Left kidney (tissue), 2 donors: ENCODE data around the gene NCK2. TPM values are rescaled to one million over a fixed set of nuclear protein-coding genes. Genes with fewer than 3 reads are reported as not detected.

Experiments
- DNase-seq: peaks from one replicate; pipeline ENCODE4 v3.0.0-alpha.2; 2013
- polyA plus RNA-seq: library from polyadenylated mRNA; unstranded; fragments of 120-200 nt; gene quantifications from one replicate; pipeline ENCODE4 v1.2.1, GENCODE V29; 2013; ENCODE audit not compliant: insufficient read length

NCK2 gene
- polyA plus RNA-seq, 1 donor, result 57.7 TPM

DNA sequence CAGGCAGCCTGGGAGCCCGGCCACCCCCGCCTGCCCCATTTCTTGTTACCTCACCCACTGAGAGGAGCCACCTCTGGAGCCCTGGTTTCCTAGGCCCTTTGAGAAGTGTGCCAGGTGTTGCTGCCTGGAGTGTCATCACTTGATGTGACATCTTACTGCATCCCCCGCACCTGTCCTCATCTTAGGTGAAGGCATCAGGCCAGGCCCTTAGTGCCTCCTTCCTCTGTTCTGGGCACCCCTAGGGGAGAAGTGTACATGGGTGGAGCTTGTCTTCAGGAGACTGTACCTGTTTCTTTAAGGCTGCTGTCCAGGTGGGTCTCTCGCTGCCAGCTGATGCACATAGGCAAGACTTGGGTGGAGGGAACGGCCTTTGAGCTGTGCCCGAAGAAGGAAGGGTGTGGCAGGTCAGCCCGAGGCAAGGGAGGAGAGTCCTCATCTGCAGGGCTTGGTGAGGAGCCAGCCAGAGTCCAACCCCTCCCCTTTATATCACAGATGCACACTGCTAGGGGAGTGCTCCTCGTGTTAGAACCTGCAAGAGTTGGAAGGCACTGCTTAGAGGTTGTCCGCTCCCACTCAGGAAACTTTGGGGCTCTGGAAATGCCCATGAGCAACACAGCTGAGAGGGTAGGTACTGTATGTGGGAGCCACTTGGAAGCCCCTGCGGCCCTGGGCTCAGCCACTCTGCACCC lies 45.9 kb downstream of the NCK2 start:
- DNase-seq, result no peak

DNA sequence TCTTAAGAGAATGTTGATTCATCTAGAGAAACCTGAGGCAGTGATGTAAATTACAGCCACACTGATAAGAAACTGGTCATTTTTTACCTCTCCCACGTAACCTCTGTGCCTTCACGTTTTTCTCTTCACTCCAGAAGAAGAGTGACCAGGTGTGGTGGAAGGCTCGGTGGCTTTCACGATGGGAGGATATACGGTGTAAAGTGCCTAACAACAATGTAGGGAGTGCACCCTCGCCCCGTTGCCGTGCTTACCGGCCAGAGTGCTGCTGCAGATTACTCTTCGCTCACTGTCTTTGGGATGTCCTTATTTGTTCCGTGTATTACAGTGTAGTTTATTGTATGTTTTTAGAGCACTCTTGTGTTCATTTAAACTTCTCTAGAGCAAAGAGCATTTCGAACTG lies 46.5 kb downstream of the NCK2 start:
- DNase-seq, result no peak

- no peak for DNase-seq
These were observed 47.8 kb downstream of the NCK2 start for GRCh38 chr2:105792561-105792960.

DNA sequence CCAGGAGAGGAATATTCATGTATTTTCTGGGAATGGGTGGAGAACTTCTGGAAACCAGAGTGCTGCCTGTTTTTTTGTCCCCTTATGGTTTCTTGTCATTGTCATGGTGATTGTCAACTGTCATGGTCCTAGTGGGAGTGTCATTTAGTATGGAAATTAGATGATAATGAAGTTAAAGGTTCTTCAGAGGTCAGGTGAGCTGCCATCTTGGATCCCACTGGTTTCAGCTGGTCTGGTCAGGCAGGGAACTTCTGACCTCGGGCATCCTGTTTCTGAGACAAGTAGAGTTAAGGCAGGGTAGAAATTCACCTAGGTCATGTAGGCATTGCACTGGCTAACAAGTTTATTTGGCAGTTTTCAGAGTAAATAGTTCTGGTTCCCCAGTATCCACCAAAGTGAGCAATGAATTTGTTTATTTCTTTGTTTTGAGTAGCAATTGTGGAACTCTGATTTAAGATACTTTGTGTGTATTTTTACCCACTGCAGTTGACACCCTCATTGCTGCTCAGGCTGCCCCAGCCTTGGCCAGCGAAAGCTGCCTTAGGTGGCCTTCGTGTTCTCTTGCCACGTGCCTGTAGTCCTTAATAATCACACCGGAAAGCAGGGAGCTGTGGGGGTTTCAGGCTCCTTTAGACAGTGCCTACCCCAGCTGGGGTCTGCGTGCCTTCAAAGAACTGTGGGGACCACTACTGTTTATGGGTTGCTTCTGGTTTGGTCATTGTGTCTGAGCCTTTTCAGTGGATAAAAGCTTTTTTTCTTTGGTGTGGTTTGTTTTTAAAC lies 48.7 kb downstream of the NCK2 start:
- DNase-seq, result no peak

- no peak for DNase-seq
These were observed 50.3 kb downstream of the NCK2 start for GRCh38 chr2:105794926-105795574.

DNA sequence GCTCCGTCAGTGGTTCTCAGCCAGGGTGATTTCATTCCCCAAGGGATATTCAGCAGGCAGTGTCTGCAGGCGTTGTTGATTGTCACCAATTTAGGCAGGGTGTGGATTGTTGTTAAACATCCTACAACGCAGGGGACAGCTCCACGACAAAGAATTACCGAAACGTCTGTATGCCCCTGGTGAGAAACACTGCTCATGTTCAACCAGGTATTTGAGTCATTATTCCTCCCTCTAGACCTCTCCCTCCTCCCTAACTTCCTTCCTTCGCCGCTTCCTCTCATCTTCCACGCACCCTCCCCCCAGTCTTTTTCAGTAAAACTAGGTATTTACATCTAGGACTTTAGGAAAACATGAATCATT lies 50.8 kb downstream of the NCK2 start:
- DNase-seq, result no peak

GRCh38 chr2:105796131-105796638 lies 51.5 kb downstream of the NCK2 start:
- no peak for DNase-seq

- no peak for DNase-seq
These were observed 52.1 kb downstream of the NCK2 start for GRCh38 chr2:105796791-105797190.

DNA sequence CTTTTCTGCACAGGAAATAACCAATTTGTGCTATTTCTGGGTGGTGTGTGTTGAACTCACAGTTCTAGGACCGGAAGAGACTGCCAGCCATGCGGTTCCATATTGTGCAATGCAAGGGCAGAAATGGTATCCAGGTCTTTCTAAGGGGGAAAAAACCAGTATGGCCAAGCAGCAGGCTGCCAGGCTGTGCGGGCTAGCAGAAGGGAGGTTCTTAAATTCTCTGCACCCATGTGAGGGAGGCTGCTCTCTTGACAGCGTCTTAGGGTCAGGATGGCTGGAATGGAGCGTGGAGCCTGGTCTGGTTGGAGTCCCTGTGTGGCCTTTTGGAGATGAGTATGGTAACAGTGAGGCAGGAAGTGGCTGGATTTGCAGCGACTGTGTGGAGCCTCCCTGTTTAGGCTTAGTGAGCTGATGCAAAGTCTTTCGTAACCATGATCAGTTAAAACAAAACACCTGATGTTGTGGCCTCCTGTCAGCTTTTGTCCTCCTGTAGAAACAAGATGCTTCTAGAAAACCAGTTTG lies 52.6 kb downstream of the NCK2 start:
- no peak for DNase-seq

DNA sequence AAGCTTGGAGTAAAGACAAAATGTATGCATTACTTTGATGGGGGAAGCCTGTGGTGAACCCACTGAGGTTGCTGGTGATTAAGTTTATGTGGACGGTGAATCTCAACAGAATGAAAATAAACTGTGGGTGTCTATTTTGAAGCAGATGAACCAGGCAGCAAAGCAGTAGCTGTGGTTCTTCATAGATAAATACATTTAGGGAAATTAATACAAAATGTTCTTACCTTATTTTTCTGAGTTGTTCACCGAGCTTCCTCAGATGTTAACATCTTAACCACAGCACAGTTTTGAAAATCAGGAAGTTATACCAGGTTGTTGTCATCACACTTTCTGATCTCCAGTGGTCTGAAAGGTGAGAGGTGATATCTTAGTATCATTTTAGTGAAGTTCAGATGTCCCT lies 53.9 kb downstream of the NCK2 start:
- DNase-seq, result no peak

- DNase-seq, result no peak
These were observed 55.5 kb downstream of the NCK2 start for GRCh38 chr2:105800036-105800713.

DNA sequence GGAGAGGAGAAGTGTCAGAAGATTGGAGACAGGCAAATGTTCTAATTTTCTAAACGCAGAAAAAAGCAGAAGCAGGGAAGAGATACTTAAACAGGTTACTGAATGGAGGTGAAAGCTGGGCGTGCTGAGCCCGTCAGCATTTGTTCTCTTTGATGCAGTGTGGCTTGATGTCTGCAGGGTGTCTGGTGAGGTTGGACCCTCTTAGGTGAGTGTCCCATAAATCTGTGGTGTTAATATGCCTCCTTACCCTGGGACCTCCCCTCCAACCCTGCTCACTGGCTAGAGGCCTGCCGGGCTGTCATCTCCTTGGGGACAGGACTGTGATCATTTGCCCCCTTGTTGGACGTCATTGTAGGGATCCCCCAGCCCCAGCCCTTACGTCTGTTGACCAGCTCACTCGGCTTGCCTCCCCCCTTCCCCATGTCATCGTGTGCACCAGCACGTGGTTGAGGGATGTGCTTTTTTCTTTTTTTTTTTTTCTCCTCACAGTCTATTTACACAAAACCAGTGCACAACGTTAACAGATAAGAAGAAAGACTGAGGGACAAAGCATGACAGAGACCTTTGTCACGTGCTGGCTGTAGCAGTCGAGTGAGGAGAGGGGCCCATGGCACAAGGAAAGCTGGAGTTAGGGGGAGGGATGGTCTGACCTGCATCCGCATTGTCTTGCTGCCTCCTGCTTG lies 56.4 kb downstream of the NCK2 start:
- DNase-seq, result no peak

- no peak for DNase-seq
These were observed 57.2 kb downstream of the NCK2 start for GRCh38 chr2:105801961-105802360.

DNA sequence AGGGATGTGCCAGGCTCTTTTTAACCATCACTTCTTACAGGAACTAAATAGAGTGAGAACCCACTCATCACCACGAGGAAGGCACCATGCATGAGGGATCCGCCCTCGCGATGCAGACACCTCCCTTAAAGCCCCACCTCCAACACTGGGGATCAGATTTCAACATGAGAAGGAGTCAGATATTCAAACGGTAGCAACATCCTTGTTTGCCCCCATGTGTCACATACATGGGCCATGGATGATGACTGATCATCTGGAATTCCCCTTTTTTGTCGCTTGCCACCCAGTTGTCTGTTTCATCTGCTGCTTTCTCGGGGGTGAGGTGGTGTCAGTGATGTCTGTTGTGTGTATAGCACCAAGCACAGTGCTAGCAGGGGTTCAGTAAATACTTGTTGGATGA lies 57.9 kb downstream of the NCK2 start:
- no peak for DNase-seq

- no peak for DNase-seq
These were observed 58.6 kb downstream of the NCK2 start for GRCh38 chr2:105803337-105803736.

- no peak for DNase-seq
These were observed 59.1 kb downstream of the NCK2 start for GRCh38 chr2:105803773-105804172.

GRCh38 chr2:105804266-105804665 lies 59.6 kb downstream of the NCK2 start:
- DNase-seq, result no peak

DNA sequence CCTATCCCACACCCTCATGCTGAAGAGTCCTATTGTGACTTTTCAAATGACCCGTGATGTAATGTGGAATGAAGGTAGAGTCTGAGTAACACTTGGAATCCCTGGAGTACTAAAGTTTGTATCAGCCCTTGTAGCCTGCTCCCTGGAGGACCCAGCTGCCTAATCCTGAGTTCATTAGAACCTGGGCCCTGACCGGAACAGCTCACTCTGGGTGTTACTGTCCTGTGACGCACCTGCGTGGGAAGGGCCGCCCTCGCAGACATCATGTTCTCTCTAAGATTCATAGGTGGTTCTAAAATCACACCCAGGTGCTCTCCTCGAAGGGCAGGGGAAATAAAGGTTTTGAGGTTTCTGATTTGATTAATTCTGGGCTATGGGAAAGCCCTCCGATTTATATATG lies 62.3 kb downstream of the NCK2 start:
- no peak for DNase-seq

DNA sequence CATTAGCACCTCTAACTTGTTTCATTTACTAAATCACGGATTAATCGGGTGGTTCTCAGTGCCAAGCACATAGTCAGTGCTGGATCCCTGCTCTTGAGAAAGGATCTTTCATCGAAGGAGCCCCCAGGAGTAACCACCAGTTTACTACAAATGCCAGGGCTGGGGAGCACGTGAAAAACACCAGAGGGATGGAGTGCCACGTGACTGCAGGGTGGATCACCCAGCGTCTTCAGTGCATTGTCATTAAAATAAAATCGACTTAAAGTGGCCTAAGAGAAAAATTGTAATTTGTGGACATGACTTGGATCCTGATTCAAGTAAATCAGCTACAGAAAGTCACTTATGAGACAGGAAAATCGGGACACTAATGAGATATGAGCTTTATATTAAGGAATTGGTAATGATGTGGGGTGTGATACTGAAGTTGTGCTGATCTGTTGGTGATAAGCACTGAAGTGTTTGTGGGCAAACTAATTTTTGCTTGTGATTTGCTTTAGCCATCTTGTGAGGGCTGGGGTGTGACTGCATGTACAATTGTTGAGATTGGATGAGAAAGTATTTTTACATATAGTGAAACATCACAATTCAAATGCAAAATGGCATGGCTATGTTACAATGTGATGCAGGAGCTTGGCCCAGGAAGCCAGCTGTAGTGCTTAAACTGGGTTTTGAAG lies 63.8 kb downstream of the NCK2 start:
- DNase-seq, result no peak

DNA sequence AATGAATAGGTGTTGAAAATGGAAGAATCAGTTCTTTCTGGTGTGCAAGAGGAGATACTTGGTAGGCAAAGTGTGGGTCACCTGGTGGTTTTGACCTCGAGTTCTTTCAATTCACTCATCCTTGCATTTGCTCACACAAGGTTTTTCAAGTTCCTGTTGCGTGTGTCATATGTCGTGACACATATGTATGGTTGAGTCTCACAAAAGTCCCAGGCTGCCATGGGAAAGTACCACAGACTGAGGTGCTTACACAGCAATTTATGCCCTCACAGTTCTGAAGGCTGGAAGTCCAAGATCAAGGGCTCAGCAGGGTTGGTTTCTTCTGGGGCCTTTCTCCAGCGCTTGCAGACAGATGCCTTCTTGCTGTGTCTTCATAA lies 64.4 kb downstream of the NCK2 start:
- DNase-seq, result no peak

- no peak for DNase-seq
These were observed 65.0 kb downstream of the NCK2 start for GRCh38 chr2:105809723-105810122.
